Mucosa of descending colon (tissue), 3 donors: ENCODE results near the gene ADGB. TPM values are rescaled to one million over a fixed set of nuclear protein-coding genes. Genes with fewer than 3 reads are reported as not detected.

Experiments used
- ATAC-seq: fragments of 200-7000 bp; cut with Tn5 transposase; one replicate; pipeline ENCODE4 v1.9.1; 2020; ENCODE audit warnings: mild to moderate bottlenecking, moderate library complexity
- DNase-seq, 3 donors: peaks; one replicate each; pipeline ENCODE4 v3.0.0-alpha.2; 2020
- H3K36me3 ChIP-seq: fragments of 200-600 bp; one replicate; pipeline ENCODE4 v1.8.0; 2021; ENCODE audit warnings: low read depth, mild to moderate bottlenecking
- H3K4me1 ChIP-seq: fragments of 200-600 bp; one replicate; pipeline ENCODE4 v1.8.0; 2021; ENCODE audit warnings: low read depth, mild to moderate bottlenecking
- H3K4me3 ChIP-seq: fragments of 200-600 bp; one replicate; pipeline ENCODE4 v1.8.0; 2021; ENCODE audit warnings: mild to moderate bottlenecking
- H3K9me3 ChIP-seq: fragments of 200-600 bp; one replicate; pipeline ENCODE4 v1.8.0; 2021; ENCODE audit warnings: mild to moderate bottlenecking
- CTCF ChIP-seq: fragments of 200-600 bp; IDR thresholded peaks from one replicate; pipeline ENCODE4 v1.8.0; 2022; ENCODE audit warnings: antibody characterized with exemption, mild to moderate bottlenecking
- intact Hi-C, 2 donors: fragments of 100-400 bp; cut with DNase I in 1 of 2; cut with micrococcal nuclease in 1 of 2; formaldehyde crosslinking; loops; one replicate each; pipeline versions ENCODE4 v1.11.0 to v1.11.1; 2022; cut with DNase I, micrococcal nuclease
- total RNA-seq, 3 donors: library from RNA; stranded (reverse); fragmentation: NEBNext Ultra II Directional in 2 of 3; extraction: Animal tissue kit (Norgen Biotek cat#: 25700) in 2 of 3; gene quantifications; one replicate each; pipeline versions ENCODE4 v1.2.1 to v1.2.4, GENCODE V29; 2021 to 2023
- donor health status: DM: no; HTN: no; CAD: no; lungs with moderate emphysema.
- donor health status: DM: no; HTN: no; CAD: no.
- donor health status: DM: no; HTN: yes; CAD: no.

The ADGB gene
- total RNA-seq, 3 donors from 2014 or later, result 0.70 to 2.2 (median 2.1) TPM

GRCh38 chr6:146635165-146635564, 36.4 kb downstream of the ADGB start:
- H3K36me3 ChIP-seq, result no peaks in the 10 kb centered on the region
- no peak for ATAC-seq
- intact Hi-C loops, result no loop called here
- H3K4me3 ChIP-seq, result no peak overlapping the region
- TF ChIP-seq CTCF, result no peak
- DNase-seq, result no peak
- no peaks in the 10 kb centered on the region for H3K9me3 ChIP-seq
- H3K4me1 ChIP-seq, result no peaks in the 10 kb centered on the region

DNA sequence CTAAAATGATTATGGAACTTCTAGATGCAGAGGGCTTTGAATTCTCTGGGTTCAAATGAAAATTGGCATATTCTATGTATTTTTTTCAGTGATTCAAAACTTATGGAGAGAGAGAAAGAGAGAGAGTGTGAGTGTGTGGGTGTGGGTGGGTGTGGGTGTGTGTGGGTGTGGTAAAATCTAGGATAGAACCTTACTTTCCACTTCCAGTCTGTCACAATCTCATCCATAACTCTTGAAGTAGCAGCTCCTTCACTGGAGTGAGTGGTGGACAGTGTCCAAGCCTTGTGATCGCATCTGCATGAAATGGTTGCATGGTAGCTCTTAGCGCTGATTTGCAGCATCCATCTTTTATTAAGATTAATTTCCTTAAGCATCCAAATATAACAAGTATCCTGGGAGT, 37.7 kb downstream of the ADGB start:
- DNase-seq (no peak), ATAC-seq (no peak)
- intact Hi-C loops, result no loop called here
- no peak overlapping the region for H3K4me3 ChIP-seq
- TF ChIP-seq CTCF, result no peak
- H3K36me3 ChIP-seq, result no peaks in the 10 kb centered on the region
- H3K4me1 ChIP-seq, result no peaks in the 10 kb centered on the region
- no peaks in the 10 kb centered on the region for H3K9me3 ChIP-seq

DNA sequence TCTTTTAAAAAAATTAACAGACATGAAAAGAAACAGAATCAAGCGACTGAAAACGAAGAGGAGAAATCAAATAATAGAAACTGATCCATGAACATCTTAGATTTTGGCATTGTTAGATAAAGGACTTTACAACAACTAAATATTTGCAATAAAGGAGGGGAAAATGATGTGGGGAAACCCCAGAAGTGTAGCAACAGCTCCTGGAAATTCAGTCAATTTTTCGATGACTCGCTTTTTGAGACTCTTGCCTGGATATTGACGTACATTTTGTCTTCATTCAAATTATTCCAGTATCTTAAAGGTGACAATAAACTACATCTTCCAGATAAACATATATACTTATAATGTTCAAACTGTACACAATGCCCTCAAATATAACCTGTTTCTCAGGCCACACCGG, 44.1 kb downstream of the ADGB start:
- no peaks in the 10 kb centered on the region for H3K4me1 ChIP-seq
- no peak overlapping the region for H3K4me3 ChIP-seq
- no peak for DNase-seq
- H3K9me3 ChIP-seq, result no peaks in the 10 kb centered on the region
- intact Hi-C loops, result no loop called here
- TF ChIP-seq CTCF, result no peak
- no peak for ATAC-seq
- H3K36me3 ChIP-seq, result no peaks in the 10 kb centered on the region

DNA sequence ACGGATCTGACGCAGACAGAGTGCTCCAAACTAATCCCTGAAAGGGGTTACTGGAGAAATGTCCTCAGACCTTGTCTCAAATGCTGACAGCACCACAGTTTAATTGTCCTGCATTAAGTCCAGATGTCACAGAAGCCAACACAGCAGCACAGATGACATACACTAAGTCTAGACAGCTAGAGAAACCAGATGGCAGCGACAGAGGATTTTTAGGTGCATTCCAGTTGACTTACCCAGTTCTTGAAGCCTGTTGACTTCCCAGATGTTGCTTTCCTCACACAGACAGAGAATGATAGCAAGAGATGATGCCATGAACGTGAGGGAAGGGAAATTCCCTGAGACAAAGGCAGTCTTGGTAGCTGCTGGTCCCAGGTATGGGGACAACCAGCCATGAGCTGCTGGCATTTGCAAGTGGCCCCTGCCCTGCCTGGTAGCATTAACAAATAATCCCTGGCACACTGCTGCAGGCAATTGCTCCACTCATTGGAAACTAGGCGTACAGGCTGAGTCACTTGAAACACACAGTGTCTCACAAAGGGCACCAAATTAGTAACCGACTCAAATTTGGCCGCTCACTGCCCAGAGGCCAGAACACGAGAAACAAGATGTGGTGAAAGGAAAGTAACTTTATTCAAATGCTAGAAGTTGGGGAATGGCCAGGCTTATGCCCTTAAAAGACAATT, 52.2 kb downstream of the ADGB start:
- intact Hi-C loops, result no loop called here
- no peaks in the 10 kb centered on the region for H3K36me3 ChIP-seq
- H3K4me3 ChIP-seq, result no peak overlapping the region
- H3K4me1 ChIP-seq, result no peaks in the 10 kb centered on the region
- no peak for ATAC-seq
- TF ChIP-seq CTCF, result no peak
- H3K9me3 ChIP-seq, result no peaks in the 10 kb centered on the region
- DNase-seq, result no peak

- intact Hi-C loops, result no loop called here
- Histone ChIP-seq H3K9me3 (no peaks in the 10 kb centered on the region), H3K4me1 (no peaks in the 10 kb centered on the region), H3K4me3 (no peak overlapping the region), H3K36me3 (no peaks in the 10 kb centered on the region)
- ATAC-seq, result no peak
- DNase-seq, result no peak
- TF ChIP-seq CTCF, result no peak
Observed at GRCh38 chr6:146651482-146651863, 52.7 kb downstream of the ADGB start.

GRCh38 chr6:146657432-146657831, 58.7 kb downstream of the ADGB start:
- ATAC-seq, result no peak
- intact Hi-C loops, result no loop called here

More at GRCh38 chr6:146657432-146657831, 58.7 kb downstream of the ADGB start:
- H3K9me3 ChIP-seq, result no peaks in the 10 kb centered on the region
- no peak overlapping the region for H3K4me3 ChIP-seq
- H3K4me1 ChIP-seq, result no peaks in the 10 kb centered on the region
- DNase-seq, result no peak
- no peaks in the 10 kb centered on the region for H3K36me3 ChIP-seq
- TF ChIP-seq CTCF, result no peak
